Tibial nerve (tissue), 3 donors: ENCODE results near the gene BFSP1.

Source experiments
- EP300 ChIP-seq, 2 donors: sonication (generic); formaldehyde crosslinking; IDR thresholded peaks; one replicate each; pipeline ENCODE4 v1.6.1; 2017; ENCODE audit warnings: antibody characterized with exemption in 2 of 2, mild to moderate bottlenecking in 1 of 2
- POLR2A ChIP-seq, 2 donors: fragments of 450-650 bp; IDR thresholded peaks; one replicate each; pipeline ENCODE4 v1.6.1; 2017; ENCODE audit warnings: antibody characterized with exemption in 2 of 2, mild to moderate bottlenecking in 2 of 2, moderate library complexity in 2 of 2

DNA sequence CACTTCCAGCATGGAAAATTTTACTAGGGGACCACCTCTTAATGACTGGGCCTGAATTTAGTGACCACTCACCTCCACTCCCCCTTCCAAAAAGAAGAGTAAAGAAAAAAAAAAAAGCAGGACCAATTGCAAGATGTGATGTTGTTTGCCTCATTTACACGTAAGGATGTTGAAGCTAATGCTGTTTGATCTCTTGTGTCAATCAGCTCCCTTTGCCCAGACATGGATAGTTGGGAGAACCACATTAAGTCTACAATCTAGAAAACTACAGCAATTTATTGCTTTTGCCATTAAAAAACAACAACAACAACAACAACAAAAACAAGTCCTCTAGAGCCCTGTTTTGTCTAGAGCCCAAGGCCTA lies 27.7 kb upstream of the BFSP1 start:
- no peak for TF ChIP-seq POLR2A (IDR thresholded peaks at IDR 0.05)
- TF ChIP-seq EP300 (IDR thresholded peaks at IDR 0.05), result no peak
